DMS53 treated with DMSO at 0.1 percent for 48 hours (cell line): Measurements from ENCODE around the gene CCNY.

Source experiments
- DNase-seq: peaks from one replicate; lab custom pipeline; 2025; ENCODE audit not compliant: unreplicated experiment; lab: John Stamatoyannopoulos, UW

CCNY gene

DNA sequence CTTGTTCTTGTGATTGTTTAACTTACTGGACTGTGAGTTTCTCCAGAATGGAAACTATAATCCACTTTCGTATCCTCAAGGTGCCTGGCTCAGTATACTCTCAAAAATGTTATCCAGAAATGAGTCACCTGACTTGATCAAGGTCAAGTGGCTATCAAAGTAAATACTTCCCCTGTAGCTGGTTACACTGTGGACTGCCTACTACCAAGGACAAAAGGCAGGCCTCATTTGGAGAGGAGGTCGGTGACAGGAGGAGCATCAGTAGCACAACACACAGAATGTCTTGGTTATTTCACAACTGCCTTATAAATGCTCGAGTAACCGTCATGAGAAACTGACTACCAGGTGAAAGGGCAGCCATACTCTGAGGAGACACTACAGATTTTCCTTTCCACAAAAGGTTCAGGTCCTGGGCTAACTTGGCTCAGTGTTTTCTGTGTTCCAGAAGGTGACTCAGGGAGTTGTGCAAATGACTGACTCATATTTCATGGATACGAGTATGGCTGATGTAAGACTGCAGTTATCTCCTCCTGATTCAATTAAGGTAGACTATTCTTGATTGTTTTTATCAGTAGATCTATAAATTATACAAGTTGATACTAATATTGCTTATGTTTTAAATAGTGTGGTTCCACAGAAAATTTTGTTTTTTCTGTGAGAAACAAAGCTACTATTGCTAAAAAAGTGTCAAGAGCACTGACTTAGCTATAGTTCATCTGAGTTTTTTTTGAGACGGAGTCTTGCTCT is 4.2 kb upstream of the CCNY start:
- peak; percentile 75 for DNase-seq

GRCh38 chr10:35334297-35334696 is 2.0 kb upstream of the CCNY start:
- DNase-seq, result no peak

- no peak for DNase-seq
These were observed 901 bp upstream of the CCNY start for GRCh38 chr10:35335133-35336083.

DNA sequence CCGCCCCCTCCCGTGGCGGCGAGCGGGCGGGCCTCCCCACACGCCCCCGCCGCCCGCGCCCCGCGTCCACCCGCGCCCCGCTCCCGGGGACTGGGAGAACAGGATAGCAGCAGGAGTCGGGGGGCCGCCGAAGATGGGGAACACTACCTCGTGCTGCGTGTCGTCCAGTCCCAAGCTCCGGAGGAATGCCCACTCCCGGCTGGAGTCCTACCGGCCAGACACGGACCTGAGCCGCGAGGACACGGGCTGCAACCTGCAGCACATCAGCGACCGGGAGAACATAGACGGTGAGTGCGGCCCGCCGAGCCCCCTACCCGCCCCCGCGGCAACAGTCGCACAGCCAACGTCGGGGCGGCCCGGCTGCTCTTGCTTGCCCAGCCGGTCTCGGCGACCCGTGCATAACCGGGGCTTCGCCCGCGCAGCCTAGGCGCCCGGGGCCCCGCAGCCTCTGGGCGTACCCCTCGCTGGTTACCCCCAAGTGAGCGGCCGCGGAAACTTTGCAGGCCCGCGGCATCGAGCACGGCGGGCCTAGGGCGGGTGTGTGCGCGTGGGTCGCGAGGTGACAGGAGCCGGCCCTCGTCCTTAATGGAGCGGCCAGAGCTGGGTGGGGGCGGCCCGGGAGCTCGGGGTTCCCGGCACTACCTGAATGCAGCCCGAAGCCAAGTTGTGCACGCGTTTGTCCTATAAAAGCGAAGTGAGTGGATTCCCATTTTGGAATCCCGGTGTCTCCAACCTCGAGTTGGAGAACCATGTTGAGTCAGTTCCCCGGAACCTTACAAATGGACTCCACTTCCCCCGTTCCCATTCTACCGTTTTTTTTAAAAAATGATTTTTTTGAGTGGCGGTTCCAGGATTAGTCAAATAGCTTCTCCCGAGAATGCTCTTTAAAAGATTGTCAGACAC is 863 bp downstream of the CCNY start:
- no peak for DNase-seq

GRCh38 chr10:35339942-35340341 is 3.6 kb downstream of the CCNY start:
- no peak for DNase-seq

DNA sequence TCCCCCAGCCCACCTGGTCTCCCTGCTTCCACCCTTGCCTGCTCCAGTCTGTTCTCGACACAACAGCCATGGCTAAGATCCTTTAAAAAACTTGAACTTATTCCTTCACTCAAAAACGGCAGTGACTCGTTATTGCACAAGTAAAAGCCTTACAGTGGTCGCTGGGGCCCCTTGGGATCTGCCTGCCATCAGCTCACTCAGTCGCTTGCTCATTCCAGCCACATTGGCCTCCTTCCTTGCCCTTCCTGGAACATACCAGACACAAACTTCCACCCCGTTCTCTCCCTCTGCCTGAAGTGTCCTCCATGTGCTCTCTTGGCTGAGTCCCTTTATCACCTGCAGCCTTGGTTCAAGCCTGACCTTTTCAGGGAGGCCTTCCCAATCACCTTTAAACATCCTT is 4.7 kb downstream of the CCNY start:
- DNase-seq, result no peak

DNA sequence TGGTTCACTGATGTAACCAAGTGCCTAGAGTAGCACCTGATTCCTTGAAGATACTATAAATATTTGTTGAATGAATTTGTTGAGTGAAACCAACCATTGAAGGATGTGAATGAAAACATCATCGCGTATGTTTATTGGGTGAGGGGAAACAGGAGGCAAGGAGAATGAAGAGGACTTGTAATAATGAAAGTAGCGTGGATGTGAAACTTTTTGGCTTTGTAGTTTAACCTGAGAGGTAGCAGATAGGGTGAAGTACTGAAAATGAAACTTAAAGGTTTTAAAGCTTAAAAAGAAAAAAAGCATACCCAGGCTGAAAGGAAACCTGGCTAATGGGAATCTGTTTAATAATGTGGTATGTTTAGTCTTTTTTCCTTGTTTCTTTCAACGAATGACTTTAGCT is 5.2 kb downstream of the CCNY start:
- DNase-seq, result no peak

GRCh38 chr10:35342183-35342753 is 6.0 kb downstream of the CCNY start:
- no peak for DNase-seq

DNA sequence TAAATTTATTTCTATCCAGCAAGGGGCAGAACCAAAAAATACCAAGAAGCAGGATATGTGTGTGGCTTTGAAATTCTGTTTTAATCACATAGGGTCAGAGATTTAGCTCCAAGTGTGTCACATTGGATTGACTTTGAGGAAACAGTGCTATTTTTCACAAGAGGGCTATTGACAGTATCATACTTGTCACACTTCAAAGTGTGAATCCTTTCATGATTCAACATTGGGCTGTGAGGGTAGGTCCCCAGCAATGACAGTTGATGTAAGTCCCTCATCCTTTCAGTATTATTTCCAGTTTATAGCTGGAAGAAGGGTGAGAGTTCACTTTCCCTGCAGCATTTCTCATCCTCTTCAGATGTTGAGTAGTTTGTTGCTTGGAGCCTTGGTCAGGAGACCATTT is 7.4 kb downstream of the CCNY start:
- DNase-seq, result no peak

DNA sequence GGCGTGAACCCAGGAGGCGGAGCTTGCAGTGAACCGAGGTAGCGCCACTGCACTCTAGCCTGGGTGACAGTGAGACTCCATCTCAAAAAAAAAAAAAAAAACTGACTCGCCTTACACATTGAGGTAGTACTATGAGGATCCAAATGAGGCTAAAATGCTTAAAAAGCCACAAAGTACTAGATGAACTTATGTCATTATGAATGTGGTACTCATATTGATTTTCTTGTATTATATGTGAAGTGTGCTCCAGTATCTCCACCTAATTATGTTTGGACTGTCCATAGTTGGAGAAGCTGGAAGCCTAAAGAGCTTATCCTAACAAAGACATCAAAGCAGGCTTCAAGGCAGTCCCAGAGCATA is 9.1 kb downstream of the CCNY start:
- no peak for DNase-seq

- no peak for DNase-seq
These were observed 9.9 kb downstream of the CCNY start for GRCh38 chr10:35346248-35346647.

GRCh38 chr10:35347121-35347562 is 10.8 kb downstream of the CCNY start:
- DNase-seq, result no peak

GRCh38 chr10:35347899-35348608 is 11.7 kb downstream of the CCNY start:
- DNase-seq, result no peak

- no peak for DNase-seq
These were observed 12.5 kb downstream of the CCNY start for GRCh38 chr10:35348609-35349388.

- no peak for DNase-seq
These were observed 13.1 kb downstream of the CCNY start for GRCh38 chr10:35349389-35349915.

DNA sequence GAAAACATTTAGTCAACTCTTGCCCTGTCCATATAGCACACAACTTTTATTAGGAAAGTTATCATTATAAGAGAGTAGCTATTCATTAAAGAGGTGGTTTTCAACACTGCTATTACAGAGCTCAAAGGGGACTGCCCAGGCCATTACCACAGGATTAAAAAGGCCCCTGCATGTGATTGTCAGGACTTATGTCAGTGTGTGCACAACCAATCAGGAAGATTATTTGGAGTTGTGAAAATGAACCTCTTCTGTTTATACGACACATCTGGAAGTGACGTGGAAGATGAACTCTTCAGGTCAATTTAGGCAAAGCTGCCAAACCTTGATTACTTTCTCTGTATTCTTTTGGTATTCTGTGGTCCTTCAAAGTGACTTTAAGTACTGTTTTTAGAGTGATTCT is 14.7 kb downstream of the CCNY start:
- DNase-seq, result no peak

DNA sequence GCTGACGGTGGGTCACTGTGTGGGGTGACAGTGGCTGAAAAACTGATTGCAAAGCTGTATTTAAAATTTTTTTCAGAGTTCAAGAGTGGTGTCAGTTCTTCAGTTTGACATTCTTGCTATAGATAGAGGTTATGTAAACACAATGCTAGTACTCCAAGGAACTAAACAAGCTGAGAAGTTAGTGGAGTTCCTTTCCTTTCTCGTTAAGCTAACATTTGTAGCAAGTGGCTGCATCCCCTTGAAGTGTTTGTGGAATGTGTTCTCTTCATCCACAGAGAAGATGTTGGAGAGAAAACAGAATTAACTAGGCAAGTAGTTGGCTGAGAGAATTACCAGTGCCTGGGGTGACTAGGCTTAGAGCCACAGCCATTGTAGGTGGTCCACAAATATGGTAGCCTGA is 15.8 kb downstream of the CCNY start:
- DNase-seq, result no peak

DNA sequence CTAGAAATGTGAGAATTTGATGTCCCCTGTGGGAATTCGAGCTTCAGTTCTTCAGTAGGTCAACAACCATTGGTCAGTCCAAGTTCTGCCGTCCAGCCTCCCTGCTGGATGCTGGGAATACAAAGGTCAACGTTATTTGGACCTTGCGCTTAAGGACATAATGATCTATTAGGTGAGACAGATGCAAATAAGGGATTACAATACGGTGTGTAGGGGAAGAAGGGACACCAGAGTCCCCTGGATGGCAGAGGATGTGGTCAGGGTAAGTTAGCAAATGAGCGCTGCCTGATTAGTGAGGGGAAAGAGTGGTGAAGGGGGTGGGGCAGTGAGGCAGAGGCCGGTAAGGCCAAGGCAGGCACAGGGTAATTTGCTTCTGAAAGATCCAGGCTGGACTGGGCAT is 16.2 kb downstream of the CCNY start:
- DNase-seq, result no peak

DNA sequence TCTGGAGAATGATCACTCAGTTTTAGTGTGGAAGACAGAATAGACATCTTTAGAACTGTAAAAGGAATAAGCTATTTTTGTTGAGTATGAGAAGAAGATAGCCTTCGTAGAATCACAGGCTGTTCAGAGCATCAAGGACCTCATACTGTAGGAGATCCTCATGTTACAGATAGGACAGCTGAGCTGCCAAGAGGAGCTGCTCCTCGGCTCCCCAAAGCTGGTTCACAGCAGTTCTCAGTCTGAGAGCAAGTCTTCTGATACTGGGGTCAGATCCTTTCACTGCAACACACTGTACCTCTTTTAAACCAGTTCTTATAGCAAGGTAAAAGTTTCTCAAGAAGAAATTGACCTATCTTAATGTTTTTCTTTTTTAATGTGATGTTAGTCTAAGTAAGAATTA is 17.1 kb downstream of the CCNY start:
- no peak for DNase-seq
